PC-9 (cell line): ENCODE data around the gene TEKT2. TPM values are rescaled to one million over a fixed set of nuclear protein-coding genes. Genes with fewer than 3 reads are reported as not detected.

Experiments used
- Bru-seq: library from RNA; stranded (reverse); fragments of 400-500 nt; gene quantifications from one replicate; lab custom pipeline; 2021; lab: Mats Ljungman, UMichigan
- BruChase-seq, 2 experiments: library from RNA; stranded (reverse); fragments of 400-500 nt; gene quantifications; one replicate each; lab custom pipeline; 2021; lab: Mats Ljungman, UMichigan
- BruUV-seq: library from RNA; stranded (reverse); fragments of 400-500 nt; replicated peaks from 2 replicates; lab custom pipeline; 2021; lab: Mats Ljungman, UMichigan
- CTCF ChIA-PET: fragments of 300-600 bp; sonication (Branson Sonifier 250); formaldehyde crosslinking; loops from one replicate; lab custom pipeline; 2022; ENCODE audit warnings: antibody characterized with exemption; lab: Charles Lee
- POLR2A ChIA-PET: fragments of 300-600 bp; sonication (Branson Sonifier 250); formaldehyde crosslinking; loops from one replicate; lab custom pipeline; 2022; ENCODE audit warnings: antibody characterized with exemption; ENCODE audit not compliant: unreplicated experiment; lab: Charles Lee
- DNase-seq, 2 experiments: peaks; one replicate each; pipeline versions ENCODE4 v3.0.0 to v3.0.0-alpha.2; 2015 to 2022; ENCODE audit warnings: mixed read lengths in 1 of 2
- H2AFZ ChIP-seq: fragments of 200-600 bp; sonication (generic); 2 replicates; pipeline ENCODE4 v1.8.1; 2017; ENCODE audit warnings: antibody characterized with exemption
- H3F3A ChIP-seq: fragments of 200-600 bp; sonication (generic); 2 replicates; pipeline ENCODE4 v1.8.1; 2017; ENCODE audit warnings: antibody characterized with exemption, mild to moderate bottlenecking, low read depth; ENCODE audit not compliant: insufficient read depth
- H3K27ac ChIP-seq: fragments of 200-600 bp; sonication (generic); 2 replicates; pipeline ENCODE4 v1.6.1; 2016; ENCODE audit warnings: mixed run types
- H3K27me3 ChIP-seq: fragments of 200-600 bp; sonication (generic); 2 replicates; pipeline ENCODE4 v1.6.1; 2016; ENCODE audit warnings: low read depth, mixed run types; ENCODE audit not compliant: insufficient read depth
- H3K36me3 ChIP-seq: fragments of 200-600 bp; sonication (generic); 2 replicates; pipeline ENCODE4 v1.6.1; 2016; ENCODE audit warnings: low read depth, mixed run types
- H3K4me1 ChIP-seq: fragments of 200-600 bp; sonication (generic); replicated peaks from 2 replicates; pipeline ENCODE4 v1.6.1; 2016; ENCODE audit warnings: mixed run types; ENCODE audit not compliant: insufficient read depth
- H3K4me2 ChIP-seq: fragments of 200-600 bp; sonication (generic); 2 replicates; pipeline ENCODE4 v1.6.1; 2017; ENCODE audit warnings: mixed run types
- H3K4me3 ChIP-seq: fragments of 200-600 bp; sonication (generic); 2 replicates; pipeline ENCODE4 v1.6.1; 2016; ENCODE audit warnings: mixed run types
- H3K79me2 ChIP-seq: fragments of 200-600 bp; sonication (generic); 2 replicates; pipeline ENCODE4 v1.6.1; 2017; ENCODE audit warnings: low read depth, mixed run types
- H3K9me2 ChIP-seq: fragments of 200-600 bp; sonication (generic); 2 replicates; pipeline ENCODE4 v1.8.1; 2017; ENCODE audit warnings: mild to moderate bottlenecking; ENCODE audit not compliant: insufficient read depth
- H3K9me3 ChIP-seq: fragments of 200-600 bp; sonication (generic); 2 replicates; pipeline ENCODE4 v1.8.1; 2016; ENCODE audit warnings: low read depth; ENCODE audit not compliant: insufficient read depth
- H4K20me1 ChIP-seq: fragments of 200-600 bp; sonication (generic); 2 replicates; pipeline ENCODE4 v1.8.1; 2017; ENCODE audit not compliant: insufficient read depth
- EZH2 ChIP-seq: fragments of 200-600 bp; sonication (generic); IDR thresholded peaks from 2 replicates; pipeline ENCODE4 v1.8.0; 2017; ENCODE audit warnings: antibody characterized with exemption, low read depth
- intact Hi-C: fragments of 100-400 bp; cut with micrococcal nuclease; formaldehyde crosslinking; loops from one replicate; pipeline ENCODE4 v1.10.0; 2022; ENCODE audit not compliant: unreplicated experiment
- long read RNA-seq: library from polyadenylated mRNA; stranded (forward); transcript quantifications from one replicate; pipeline ENCODE4 v2.0.0, GENCODE V29; 2022
- total RNA-seq: library from RNA; stranded (reverse); gene quantifications from 2 replicates; pipeline ENCODE4 v1.2.3, GENCODE V29; 2021
- TF ChIP-seq, protein P1 (sequence below): fragments of 200-600 bp; sonication (generic); conservative IDR thresholded peaks from 2 replicates; pipeline ENCODE4 v1.6.1; 2017; ENCODE audit warnings: mixed run types, antibody characterized with exemption, mild to moderate bottlenecking, moderate library complexity

Gene TEKT2, protein sequence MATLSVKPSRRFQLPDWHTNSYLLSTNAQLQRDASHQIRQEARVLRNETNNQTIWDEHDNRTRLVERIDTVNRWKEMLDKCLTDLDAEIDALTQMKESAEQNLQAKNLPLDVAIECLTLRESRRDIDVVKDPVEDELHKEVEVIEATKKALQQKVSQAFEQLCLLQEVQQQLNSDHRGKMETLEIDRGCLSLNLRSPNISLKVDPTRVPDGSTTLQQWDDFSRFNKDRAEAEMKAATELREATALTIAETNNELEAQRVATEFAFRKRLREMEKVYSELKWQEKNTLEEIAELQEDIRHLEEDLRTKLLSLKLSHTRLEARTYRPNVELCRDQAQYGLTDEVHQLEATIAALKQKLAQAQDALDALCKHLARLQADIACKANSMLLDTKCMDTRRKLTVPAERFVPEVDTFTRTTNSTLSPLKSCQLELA
- total RNA-seq, result 1.1 TPM in 1 of 2 replicates, not detected in the other
- Bru-seq, nascent RNA, result percentile 29 among the genes with signal in this experiment
- BruChase-seq, experiment 1, labeled RNA remaining after a 2-hour chase, result percentile 43 among the genes with signal in this experiment
- percentile 58 among the genes with signal in this experiment for BruChase-seq, experiment 2, labeled RNA remaining after a 6-hour chase
- long read RNA-seq, result 0 reads

DNA sequence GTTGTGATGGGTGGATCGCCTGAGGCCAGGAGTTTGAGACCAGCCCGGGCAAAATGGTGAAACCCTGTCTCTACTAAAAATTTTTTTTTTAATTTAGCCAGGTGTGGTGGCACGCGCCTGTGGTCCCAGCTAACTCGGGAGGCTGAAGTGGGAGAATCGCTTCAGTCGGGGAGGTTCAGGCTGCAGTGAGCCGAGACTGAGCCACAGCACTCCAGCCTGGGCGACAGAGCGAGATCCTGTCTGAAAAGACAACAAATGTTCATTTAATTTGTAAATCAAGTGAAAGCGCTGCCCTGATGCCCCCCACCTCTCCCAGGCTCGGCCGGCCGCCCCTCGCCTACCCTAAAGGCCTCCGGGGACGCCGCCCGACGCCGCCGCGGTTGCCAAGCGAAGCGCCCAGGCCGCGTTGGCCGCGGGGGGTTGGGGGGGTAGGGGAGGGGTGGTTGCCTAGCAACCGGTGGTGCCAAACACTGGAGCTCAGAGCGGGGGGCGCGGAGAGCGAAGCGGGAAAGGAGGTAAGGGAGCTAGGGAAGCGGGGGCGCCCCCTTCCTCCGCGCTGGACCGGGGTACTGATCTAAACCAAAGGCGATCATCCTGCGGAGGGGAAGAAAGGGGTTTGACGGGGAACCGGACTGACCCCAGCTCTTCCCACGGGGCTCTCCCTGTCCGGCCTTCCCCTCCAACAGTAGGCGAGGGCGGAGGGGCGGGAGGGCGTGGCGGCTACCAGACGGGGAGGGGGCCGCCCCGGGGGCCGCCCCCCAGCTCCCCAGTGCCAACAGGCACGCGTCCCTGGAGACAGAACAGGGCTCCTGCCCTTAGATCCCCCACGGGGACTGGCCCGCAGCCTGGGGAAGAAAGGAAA lies at the start of gene TEKT2:
TEKT2 (plus strand) TSS at position 460 of the 862 bp plus-strand sequence. CDS start 828 bp downstream, outside the sequence.
- TF ChIP-seq, protein P1, sequence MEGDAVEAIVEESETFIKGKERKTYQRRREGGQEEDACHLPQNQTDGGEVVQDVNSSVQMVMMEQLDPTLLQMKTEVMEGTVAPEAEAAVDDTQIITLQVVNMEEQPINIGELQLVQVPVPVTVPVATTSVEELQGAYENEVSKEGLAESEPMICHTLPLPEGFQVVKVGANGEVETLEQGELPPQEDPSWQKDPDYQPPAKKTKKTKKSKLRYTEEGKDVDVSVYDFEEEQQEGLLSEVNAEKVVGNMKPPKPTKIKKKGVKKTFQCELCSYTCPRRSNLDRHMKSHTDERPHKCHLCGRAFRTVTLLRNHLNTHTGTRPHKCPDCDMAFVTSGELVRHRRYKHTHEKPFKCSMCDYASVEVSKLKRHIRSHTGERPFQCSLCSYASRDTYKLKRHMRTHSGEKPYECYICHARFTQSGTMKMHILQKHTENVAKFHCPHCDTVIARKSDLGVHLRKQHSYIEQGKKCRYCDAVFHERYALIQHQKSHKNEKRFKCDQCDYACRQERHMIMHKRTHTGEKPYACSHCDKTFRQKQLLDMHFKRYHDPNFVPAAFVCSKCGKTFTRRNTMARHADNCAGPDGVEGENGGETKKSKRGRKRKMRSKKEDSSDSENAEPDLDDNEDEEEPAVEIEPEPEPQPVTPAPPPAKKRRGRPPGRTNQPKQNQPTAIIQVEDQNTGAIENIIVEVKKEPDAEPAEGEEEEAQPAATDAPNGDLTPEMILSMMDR, result no peak
- TF ChIP-seq EZH2, result no peak
- Histone ChIP-seq H3K9me3 (no peaks in the 10 kb centered on the region), H3K27ac (no peak within 1 kb of the TSS), H2AFZ (0 out of 2 replicates have a peak within 1 kb of the TSS, but pooled peaks have one; percentile 43), H4K20me1 (no peaks in the 10 kb centered on the region), H3F3A (peaks cover 18% of the 10 kb centered on the region; the same call in 1 of the 2 replicates), H3K9me2 (no peaks in the 10 kb centered on the region), H3K79me2 (peaks cover under 1% of the 10 kb centered on the region; the same call in 1 of the 2 replicates), H3K4me2 (peak within 1 kb of the TSS; percentile 60), H3K36me3 (no peaks in the 10 kb centered on the region), H3K27me3 (no peaks in the 10 kb centered on the region), H3K4me1 (peaks cover 17% of the 10 kb centered on the region), H3K4me3 (peak within 1 kb of the TSS; percentile 18; the same call in 1 of the 2 replicates)
- intact Hi-C loops, result no loop called here
- DNase-seq, result peak in 1 of 2 experiments; percentile 27
- no TSS peak for BruUV-seq
- ChIA-PET POLR2A (no interaction called here), CTCF (interaction anchor here (0.7 kb wide), 1 partner anchor 1946 kb away, joined by 9 read pairs; no protein-coding TSS in a partner anchor)

DNA sequence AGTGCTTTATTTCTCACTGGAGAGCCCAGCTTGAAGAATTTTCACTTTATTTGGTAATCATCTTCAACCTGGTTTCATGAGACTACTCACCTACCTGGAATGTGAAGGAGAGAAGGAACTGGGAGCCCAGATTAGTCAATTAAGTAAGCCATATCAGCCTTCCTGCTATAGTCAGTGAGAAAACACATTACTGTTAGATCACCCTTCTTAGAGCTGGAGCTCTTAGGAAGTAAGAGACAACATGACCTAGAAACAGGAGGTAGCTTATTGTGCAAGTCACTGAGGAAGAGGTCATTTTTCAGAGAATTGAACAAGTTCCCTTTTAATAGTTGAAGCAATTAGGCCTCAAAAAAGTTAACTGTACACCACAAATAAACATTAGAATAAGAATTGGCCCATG lies 49.2 kb upstream of the TEKT2 start:
- peaks cover 28% of the 10 kb centered on the region for H3F3A ChIP-seq
- H3K4me2 ChIP-seq, result peak overlapping the region; percentile 62
- H2AFZ ChIP-seq, result no peak overlapping the region
- H3K79me2 ChIP-seq, result no peaks in the 10 kb centered on the region
- TSS peak; percentile 68 for BruUV-seq
- no peaks in the 10 kb centered on the region for H4K20me1 ChIP-seq
- ChIA-PET CTCF (no interaction called here), POLR2A (interaction anchor here (0.7 kb wide), 1 partner anchor 104 kb away, joined by 3 read pairs; the partner anchor contains the start of gene AGO3)
- peaks cover 24% of the 10 kb centered on the region for H3K4me1 ChIP-seq
- H3K9me2 ChIP-seq, result no peaks in the 10 kb centered on the region
- peak; percentile 25 to 98 for DNase-seq
- H3K27me3 ChIP-seq, result no peaks in the 10 kb centered on the region
- H3K27ac ChIP-seq, result peak overlapping the region; percentile 94
- no peak overlapping the region; the same call in 1 of the 2 replicates for H3K4me3 ChIP-seq
- intact Hi-C loops, result loop anchor here (1.0 kb wide), 1 partner anchor 26 kb away; no protein-coding TSS in a partner anchor
- H3K9me3 ChIP-seq, result no peaks in the 10 kb centered on the region
- TF ChIP-seq, protein P1, result no peak
- TF ChIP-seq EZH2, result no peak
- peaks cover 6% of the 10 kb centered on the region; the same call in 1 of the 2 replicates for H3K36me3 ChIP-seq
